ENCODE data around the gene FBXO44. TPM values are rescaled to one million over a fixed set of nuclear protein-coding genes. Genes with fewer than 3 reads are reported as not detected.

The FBXO44 gene
- total and polyA plus RNA-seq, 10 of the 15 experiments (the other 5 are each of a cell fraction or from before 2014, with no cell fraction given) = 0.77 to 22.4 (median 8.2) TPM

DNA sequence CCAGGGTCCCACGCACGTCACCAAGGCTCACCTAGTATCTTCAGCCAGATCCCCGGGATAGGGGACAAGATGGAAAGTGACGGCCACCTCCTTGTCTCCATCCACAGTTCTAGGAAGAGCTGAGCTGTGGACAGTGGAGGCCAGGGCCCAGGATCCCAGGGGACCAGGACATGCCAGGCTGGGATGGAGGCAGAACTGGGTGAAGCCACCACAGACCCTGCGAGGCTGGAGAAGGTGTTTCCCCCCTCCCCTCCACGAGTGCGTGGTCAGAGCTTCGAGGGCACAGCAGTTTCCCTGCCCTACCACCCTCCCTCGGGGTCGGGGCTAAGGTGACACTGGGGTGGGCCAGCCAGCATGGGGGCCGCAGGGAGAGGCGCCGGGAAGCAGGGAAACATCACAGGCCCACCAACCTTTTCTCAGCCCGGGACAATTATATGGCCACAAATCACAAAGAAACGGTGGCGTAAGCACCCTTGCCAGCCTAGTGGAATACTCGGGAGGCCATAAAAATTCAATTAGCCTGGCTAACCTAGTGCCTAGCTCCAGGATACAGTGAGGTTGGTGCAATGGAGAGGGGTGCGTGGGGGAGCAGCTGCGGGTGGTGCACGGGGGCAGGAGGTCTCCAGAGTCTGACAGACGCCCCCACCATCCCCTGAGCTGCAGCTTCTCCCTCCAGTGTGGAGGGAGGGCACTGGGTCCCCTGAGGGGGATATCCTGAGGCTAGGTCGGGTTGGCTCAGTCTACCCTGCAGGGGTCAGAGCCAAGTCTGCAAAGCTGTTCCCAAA, 50.2 kb downstream of the FBXO44 start:
- no peak overlapping the region for H2AFZ ChIP-seq (ENCODE audit: control insufficient read depth, low read depth, low read length)
- H3K79me2 ChIP-seq (ENCODE audit: control insufficient read depth, insufficient read depth, low read length) = no peaks in the 10 kb centered on the region
- peaks cover 2 to 7% of the 10 kb centered on the region in 2 experiments for H3K27me3 ChIP-seq (replicated peaks in 1 of 2; ENCODE audit: control insufficient read depth in 2 of 2, insufficient read depth in 2 of 2, low read length in 1 of 2)
- no peak overlapping the region for H3K4me2 ChIP-seq (ENCODE audit: control insufficient read depth, insufficient read depth)
- WGBS (ENCODE audit: insufficient coverage, insufficient replicate concordance, low lambda C conversion rate, missing lambda C conversion rate) = 20% methylated on average over 21 of the region's 22 CpGs
- no peak for FAIRE-seq
- no peaks in the 10 kb centered on the region for H3K9me3 ChIP-seq (replicated peaks; ENCODE audit: control insufficient read depth, insufficient read depth, low read length)
- no peak for TF ChIP-seq STAT1 (conservative IDR thresholded peaks at IDR 0.05)
- no peak for TF ChIP-seq MEF2B (IDR thresholded peaks at IDR 0.05; ENCODE audit: partially characterized antibody, poor library complexity, severe bottlenecking)
- TF ChIP-seq, protein P1, sequence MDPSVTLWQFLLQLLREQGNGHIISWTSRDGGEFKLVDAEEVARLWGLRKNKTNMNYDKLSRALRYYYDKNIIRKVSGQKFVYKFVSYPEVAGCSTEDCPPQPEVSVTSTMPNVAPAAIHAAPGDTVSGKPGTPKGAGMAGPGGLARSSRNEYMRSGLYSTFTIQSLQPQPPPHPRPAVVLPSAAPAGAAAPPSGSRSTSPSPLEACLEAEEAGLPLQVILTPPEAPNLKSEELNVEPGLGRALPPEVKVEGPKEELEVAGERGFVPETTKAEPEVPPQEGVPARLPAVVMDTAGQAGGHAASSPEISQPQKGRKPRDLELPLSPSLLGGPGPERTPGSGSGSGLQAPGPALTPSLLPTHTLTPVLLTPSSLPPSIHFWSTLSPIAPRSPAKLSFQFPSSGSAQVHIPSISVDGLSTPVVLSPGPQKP (IDR thresholded peaks at IDR 0.05; ENCODE audit: low read depth, low read length) = no peak
- TF ChIP-seq, protein P2, sequence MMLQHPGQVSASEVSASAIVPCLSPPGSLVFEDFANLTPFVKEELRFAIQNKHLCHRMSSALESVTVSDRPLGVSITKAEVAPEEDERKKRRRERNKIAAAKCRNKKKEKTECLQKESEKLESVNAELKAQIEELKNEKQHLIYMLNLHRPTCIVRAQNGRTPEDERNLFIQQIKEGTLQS (IDR thresholded peaks at IDR 0.05; ENCODE audit: borderline replicate concordance, extremely low read depth, low read depth, low read length) = no peak
- no peak for TF ChIP-seq ZZZ3 (IDR thresholded peaks at IDR 0.05; ENCODE audit: control insufficient read depth, insufficient read length, low read depth)
- TF ChIP-seq CEBPB (IDR thresholded peaks at IDR 0.05; ENCODE audit: borderline replicate concordance in 1 of 2, low read depth in 2 of 2, low read length in 2 of 2) = no peak
- no peak for TF ChIP-seq CREM (IDR thresholded peaks at IDR 0.05; ENCODE audit: low read depth)
- TF ChIP-seq ZBED1 (IDR thresholded peaks at IDR 0.05; ENCODE audit: borderline replicate concordance) = no peak
- TF ChIP-seq FOXK2 (IDR thresholded peaks at IDR 0.05) = no peak
- TF ChIP-seq BRCA1 (IDR thresholded peaks at IDR 0.05; ENCODE audit: low read depth, low read length) = no peak
- ATAC-seq = no peak
- no peak overlapping the region for H3K4me3 ChIP-seq
- no TSS peak for BruUV-seq (replicated peaks)
- ChIA-PET POLR2A (no interaction called here), SMC1A (ENCODE audit: uncharacterized antibody, unreplicated experiment) (no interaction called here), CTCF (interaction anchor here (1.0 to 1.4 kb wide), 2 partner anchors 15 to 41 kb away, joined by 3 read pairs; partner anchors contain the start of gene FBXO6), RAD21 (ENCODE audit: unreplicated experiment) (no interaction called here)
- H3K27ac ChIP-seq (ENCODE audit: control insufficient read depth, insufficient read depth) = no peak overlapping the region
- intact Hi-C loops (cut with micrococcal nuclease; ENCODE audit: unreplicated experiment) (no loop called here), in situ Hi-C loops (cut with MboI) (no loop called here)
- H3K4me1 ChIP-seq (ENCODE audit: control insufficient read depth, insufficient read depth, low read length) = no peaks in the 10 kb centered on the region; the same call in 1 of the 2 replicates
- no peak overlapping the region for H3K9ac ChIP-seq (ENCODE audit: control insufficient read depth, insufficient read depth, low read length)
- no peak for DNase-seq (ENCODE audit: low read depth, low spot score)
- H4K20me1 ChIP-seq (ENCODE audit: control insufficient read depth, insufficient read depth) = no peaks in the 10 kb centered on the region
- H3K36me3 ChIP-seq (ENCODE audit: control insufficient read depth in 2 of 2, insufficient read depth in 2 of 2, low read length in 1 of 2) = no peaks in the 10 kb centered on the region

Measured in GM12878 (cell line).